ENCODE data around the gene GULP1.

GRCh38 chr2:188274274-188274673, 17.4 kb upstream of the GULP1 start:
- no peak for TF ChIP-seq EZH2phosphoT487 (IDR thresholded peaks at IDR 0.05; ENCODE audit: unreplicated experiment)
- TF ChIP-seq ETS1 (IDR thresholded peaks at IDR 0.05), result no peak

Measured in GM23338 (cell line).